Dedifferentiated amniotic fluid mesenchymal stem cell (primary cell): ENCODE measurements around the gene MRPL49.
A peak's percentile ranks its signal among the peaks of the same experiment; 100 is the strongest.

Experiments
- DNase-seq: peaks from one replicate; pipeline ENCODE4 v3.0.0-alpha.2; 2016; ENCODE audit errors: extremely low spot score

Gene MRPL49

GRCh38 chr11:65102142-65103095, 19.7 kb upstream of the MRPL49 start:
- no peak for DNase-seq

DNA sequence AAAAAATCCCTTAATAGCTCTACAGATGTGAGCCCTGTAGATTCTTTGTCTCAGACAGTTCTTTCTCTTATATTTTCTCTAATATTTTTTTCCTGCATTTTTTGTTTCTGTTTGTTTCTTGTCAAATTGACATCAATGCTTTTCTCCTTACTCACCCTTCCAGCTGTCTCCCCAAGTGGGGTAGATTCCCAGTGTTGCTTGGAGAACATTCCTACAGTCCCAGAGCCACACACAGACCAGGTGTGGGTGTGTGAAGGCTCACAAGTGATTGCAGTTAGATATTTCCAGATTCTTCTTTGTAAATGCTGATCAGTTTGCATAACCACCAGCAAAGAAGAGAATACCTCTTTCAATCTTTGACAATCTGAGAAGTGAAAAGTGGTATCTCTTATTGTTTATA, 18.6 kb upstream of the MRPL49 start:
- DNase-seq = no peak

DNA sequence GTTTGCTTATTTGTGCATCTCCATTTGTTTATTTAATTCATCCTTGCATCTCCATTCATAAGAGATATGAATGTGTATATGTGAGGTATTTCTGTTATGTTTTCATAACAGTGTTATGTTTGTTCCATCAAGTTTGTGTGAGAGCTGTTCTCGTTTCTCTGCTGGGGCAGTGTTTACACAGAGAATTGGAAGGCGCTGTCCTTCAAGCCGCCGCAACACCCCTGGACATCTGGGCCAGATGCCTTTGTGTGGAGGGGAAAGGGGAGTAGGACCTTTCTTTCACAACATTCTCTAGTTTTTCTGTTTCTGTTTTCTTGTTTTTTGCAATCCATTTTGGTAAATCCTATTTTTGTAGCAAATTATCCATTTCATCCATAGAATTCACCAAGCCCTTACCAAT, 17.5 kb upstream of the MRPL49 start:
- no peak for DNase-seq

- no peak for DNase-seq
Measured at GRCh38 chr11:65107078-65107477, 15.0 kb upstream of the MRPL49 start.

- no peak for DNase-seq
Measured at GRCh38 chr11:65107751-65108468, 14.2 kb upstream of the MRPL49 start.

GRCh38 chr11:65108469-65109123, 13.5 kb upstream of the MRPL49 start:
- DNase-seq = no peak

DNA sequence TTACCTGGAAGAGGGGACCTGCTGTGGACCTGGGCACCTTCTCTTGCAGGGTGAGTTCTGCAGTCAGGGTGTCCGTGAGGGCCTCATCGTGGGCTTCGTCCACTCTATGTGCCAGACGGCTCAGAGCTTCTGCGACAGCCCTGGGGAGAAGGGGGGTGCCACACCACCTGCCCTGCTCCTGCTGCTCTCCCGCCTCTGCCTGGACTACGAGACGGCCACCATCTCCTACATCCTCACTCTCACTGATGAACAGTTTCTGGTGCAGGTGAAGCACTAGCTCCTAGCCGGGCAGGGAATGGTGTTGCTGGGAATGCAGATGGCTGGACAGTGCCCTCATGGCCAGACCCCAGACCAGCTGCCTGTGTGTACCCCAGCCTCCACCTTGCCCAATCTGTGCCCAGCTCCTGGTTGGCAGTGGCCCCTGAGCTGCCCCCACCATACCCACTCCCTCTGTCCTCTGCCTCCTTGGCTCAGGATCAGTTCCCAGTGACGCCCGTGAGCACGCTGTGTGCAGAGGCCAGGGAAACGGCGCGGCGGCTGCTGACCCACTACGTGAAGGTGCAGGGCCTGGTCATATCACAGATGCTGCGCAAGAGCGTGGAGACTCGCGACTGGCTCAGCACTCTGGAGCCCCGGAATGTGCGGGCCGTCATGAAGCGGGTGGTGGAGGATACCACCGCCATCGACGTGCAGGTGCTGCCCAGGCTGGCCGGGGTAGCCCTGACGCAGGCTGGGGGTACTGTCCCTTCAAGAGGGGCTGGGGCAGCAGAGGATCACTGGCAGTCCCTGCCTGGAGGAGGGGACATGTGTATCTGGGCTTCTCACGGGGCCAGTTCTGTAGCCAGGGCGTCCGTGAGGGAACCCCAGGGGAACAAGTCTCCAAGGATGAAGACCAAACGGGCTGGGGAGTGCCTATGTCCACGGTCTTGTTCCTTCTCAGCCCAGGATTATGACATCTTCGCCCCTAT, 12.6 kb upstream of the MRPL49 start:
- no peak for DNase-seq

DNA sequence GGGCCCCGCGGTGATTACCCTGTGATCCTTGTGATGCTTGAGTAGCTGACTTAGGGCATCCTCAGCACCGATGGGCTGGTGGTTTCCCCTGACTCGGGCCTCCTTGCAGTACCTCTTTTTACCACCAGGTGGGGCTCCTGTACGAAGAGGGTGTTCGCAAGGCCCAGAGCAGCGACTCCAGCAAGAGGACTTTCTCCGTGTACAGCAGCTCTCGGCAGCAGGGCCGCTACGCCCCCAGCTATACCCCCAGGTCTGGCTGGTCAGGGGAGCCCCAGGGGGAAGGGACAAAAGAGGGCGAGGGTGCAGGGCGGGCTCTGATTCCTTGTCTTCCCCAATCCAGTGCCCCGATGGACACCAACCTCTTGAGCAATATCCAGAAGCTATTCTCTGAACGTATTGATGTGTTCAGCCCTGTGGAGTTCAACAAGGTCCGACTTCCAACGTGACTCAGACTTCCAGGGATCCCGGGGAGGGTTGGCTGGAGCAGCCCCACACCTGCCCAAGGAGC, 11.7 kb upstream of the MRPL49 start:
- DNase-seq = peak; percentile 82

GRCh38 chr11:65111159-65111743, 10.9 kb upstream of the MRPL49 start:
- no peak for DNase-seq

DNA sequence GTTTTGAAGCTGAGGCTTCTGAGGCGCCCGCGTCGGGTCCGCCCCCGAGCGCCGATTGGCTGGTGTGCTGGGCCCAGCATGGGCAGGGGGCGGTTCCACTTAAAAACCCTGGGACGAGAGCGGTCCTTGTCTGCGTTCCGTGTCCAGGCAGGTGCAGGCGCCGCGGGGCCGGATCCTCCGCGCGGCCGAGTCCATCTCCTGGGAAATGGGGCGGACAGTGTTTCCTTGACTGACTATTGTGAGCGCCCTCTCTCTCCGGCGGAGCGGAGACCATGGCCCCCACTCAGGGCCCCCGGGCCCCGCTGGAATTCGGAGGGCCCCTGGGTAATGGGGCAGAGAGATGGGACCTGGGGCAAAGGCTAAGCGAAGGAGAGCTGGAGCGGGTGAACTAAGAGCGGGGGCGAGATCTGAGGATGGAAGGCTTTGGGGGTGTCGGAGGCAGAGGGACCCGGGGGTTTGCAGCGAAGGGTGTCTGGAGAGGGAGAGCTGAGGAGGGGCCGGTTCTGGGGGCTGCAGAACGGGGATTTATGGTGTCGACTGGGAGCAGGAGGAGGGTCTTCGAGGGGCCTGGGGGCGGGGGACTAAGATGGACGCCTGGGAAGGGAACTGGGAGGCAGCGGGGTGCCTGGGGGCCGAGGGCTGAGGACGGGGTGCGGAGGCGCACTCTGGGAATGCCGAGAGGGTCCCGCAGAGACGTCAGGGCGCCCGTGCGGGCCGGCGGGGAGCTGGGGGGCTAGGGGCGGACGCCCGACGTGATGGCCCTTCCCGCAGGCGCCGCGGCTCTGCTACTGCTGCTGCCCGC, 10.2 kb upstream of the MRPL49 start, which contains the start of gene TM7SF2:
TM7SF2 (plus strand) TSS at position 129 of the 802 bp plus-strand sequence; CDS start at position 273, 144 bp downstream.
- peak; percentile 56 for DNase-seq

- DNase-seq = no peak
Measured at GRCh38 chr11:65112546-65113360, 9.4 kb upstream of the MRPL49 start.

DNA sequence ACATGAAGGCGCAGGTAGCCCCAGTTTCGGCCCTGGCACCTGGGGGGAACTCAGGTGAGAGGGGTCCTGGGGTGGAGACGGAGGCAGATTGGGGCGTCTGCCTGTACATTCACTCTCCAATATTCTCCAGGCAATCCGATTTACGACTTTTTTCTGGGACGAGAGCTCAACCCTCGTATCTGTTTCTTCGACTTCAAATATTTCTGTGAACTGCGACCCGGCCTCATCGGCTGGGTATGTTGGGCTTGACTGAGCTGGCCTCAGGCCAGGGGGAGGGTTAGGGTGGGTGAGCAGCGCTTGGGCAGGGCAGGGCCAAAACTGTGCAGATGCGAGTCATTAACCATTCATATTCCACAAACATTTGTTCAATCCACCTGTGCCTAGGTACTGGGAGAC, 8.8 kb upstream of the MRPL49 start:
- DNase-seq = no peak

DNA sequence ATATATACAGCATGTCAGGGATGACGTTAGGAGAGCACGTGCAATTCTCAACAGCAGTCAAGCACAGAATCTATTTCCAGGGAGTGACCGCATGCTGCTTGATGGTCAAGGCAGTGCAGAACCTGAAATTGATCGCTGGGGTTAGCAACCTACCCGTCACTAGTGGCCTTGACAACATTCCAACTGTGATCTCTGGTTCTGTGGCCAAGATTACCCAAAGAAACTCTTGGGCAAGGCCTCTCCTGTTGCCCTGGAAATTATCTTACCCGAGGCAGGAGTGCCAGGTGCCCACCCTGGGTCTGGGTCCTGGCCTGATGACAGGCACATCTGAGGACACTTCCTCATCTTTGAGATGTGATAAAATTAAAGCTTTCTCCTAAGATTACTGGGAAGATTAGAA, 8.3 kb upstream of the MRPL49 start:
- no peak for DNase-seq

DNA sequence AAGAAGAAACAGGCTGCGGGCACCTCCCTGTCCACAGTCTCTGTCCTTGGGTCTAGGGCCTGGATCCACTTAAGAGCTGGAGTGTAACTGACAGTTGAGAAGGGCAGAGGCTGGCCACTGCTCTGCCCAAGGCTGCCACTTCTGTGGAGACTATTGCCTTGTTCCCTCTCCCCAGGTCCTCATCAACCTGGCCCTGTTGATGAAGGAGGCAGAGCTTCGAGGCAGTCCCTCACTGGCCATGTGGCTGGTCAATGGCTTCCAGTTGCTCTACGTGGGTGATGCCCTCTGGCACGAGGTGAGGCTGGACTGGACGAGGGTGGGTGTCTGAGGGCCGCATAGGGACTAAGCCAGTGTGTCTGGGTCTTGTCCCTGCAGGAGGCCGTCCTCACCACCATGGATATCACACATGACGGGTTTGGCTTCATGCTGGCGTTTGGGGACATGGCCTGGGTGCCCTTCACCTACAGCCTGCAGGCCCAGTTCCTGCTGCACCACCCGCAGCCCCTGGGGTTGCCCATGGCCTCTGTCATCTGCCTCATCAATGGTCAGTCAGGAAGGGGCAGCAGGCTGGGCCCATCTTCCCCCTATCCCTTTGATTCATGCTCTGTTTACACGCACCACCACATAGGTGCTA, 7.5 kb upstream of the MRPL49 start:
- no peak for DNase-seq

- DNase-seq = no peak
Measured at GRCh38 chr11:65115361-65116082, 6.6 kb upstream of the MRPL49 start.

GRCh38 chr11:65116370-65117205, 5.5 kb upstream of the MRPL49 start:
- DNase-seq = peak; percentile 50
